HepG2 (cell line): ENCODE data around the gene BHLHA9. TPM values are rescaled to one million over a fixed set of nuclear protein-coding genes. Genes with fewer than 3 reads are reported as not detected.

Experiments used
- ATAC-seq: fragments of 200-7000 bp; cut with Tn5 transposase; 3 replicates; pipeline ENCODE4 v1.9.1; 2020; ENCODE audit warnings: mild to moderate bottlenecking, moderate library complexity
- BruUV-seq: library from RNA; stranded (reverse); fragments of 400-500 nt; replicated peaks from 2 replicates; lab custom pipeline; 2021; lab: Mats Ljungman, UMichigan
- CTCF ChIA-PET: fragments of 300-600 bp; formaldehyde crosslinking; extraction: SDS; loops from one replicate; lab custom pipeline; 2021; ENCODE audit warnings: low total read pairs, inconsistent platforms, low intra/inter-chr PET ratio; lab: Yijun Ruan, JAX
- POLR2A ChIA-PET: fragments of 350-600 bp; sonication (Branson Sonifier 250); formaldehyde crosslinking; loops from one replicate; lab custom pipeline; 2020; ENCODE audit warnings: antibody characterized with exemption, inconsistent platforms; lab: Yijun Ruan, JAX
- DNase-seq: peaks from one replicate; pipeline ENCODE4 v3.0.0-alpha.2; 2015; ENCODE audit warnings: low spot score
- FAIRE-seq: peaks from 3 replicates; lab custom pipeline; 2011; peaks lifted over from hg19 to GRCh38; lab: Jason Lieb, UNC
- H2AFZ ChIP-seq: one replicate; pipeline ENCODE4 v1.6.1; 2011; ENCODE audit warnings: low read length, inconsistent platforms
- H3K27ac ChIP-seq: fragments of 300-600 bp; 3 replicates; pipeline ENCODE4 v1.8.0; 2011; ENCODE audit warnings: mixed run types, mild to moderate bottlenecking, mixed read lengths, low read length, inconsistent platforms; ENCODE audit not compliant: insufficient read depth; ENCODE audit errors: extremely low read length
- H3K27me3 ChIP-seq, 2 experiments: fragments of 200-600 bp in 1 of 2; 2 replicates in 1 of 2; 3 replicates in 1 of 2; pipeline versions ENCODE4 v1.6.0 to v1.8.0; 2011; ENCODE audit warnings: low read length in 2 of 2, mild to moderate bottlenecking in 2 of 2, moderate library complexity in 2 of 2, inconsistent platforms in 1 of 2; ENCODE audit not compliant: insufficient read depth in 2 of 2, control insufficient read depth in 1 of 2
- H3K36me3 ChIP-seq, 2 experiments: fragments of 200-600 bp in 1 of 2; replicated peaks in 1 of 2; 2 replicates in 1 of 2; 3 replicates in 1 of 2; pipeline versions ENCODE4 v1.5.1 to v1.8.0; 2011; ENCODE audit warnings: low read length in 2 of 2, inconsistent platforms in 1 of 2; ENCODE audit not compliant: insufficient read depth in 2 of 2, control insufficient read depth in 1 of 2
- H3K4me1 ChIP-seq: 2 replicates; pipeline ENCODE4 v1.5.1; 2012; ENCODE audit warnings: low read length, inconsistent platforms; ENCODE audit not compliant: insufficient read depth
- H3K4me2 ChIP-seq: 2 replicates; pipeline ENCODE4 v1.6.0; 2011; ENCODE audit warnings: low read depth, low read length, inconsistent platforms
- H3K4me3 ChIP-seq, 3 experiments: fragments of 200-600 bp in 1 of 3; sonication (generic), shearing (Covaris generic) in 1 of 3; replicated peaks in 1 of 3; 2 replicates each; pipeline ENCODE4 v1.5.1; 2011 to 2016; ENCODE audit warnings: low read length in 3 of 3, inconsistent platforms in 2 of 3, low read depth in 2 of 3, mild to moderate bottlenecking in 2 of 3, control low read depth in 1 of 3, mixed read lengths in 1 of 3; ENCODE audit not compliant: insufficient read depth in 1 of 3
- H3K79me2 ChIP-seq: one replicate; pipeline ENCODE4 v1.6.1; 2011; ENCODE audit warnings: low read length, inconsistent platforms; ENCODE audit not compliant: insufficient read depth
- H3K9ac ChIP-seq: 2 replicates; pipeline ENCODE4 v1.6.0; 2011; ENCODE audit warnings: mild to moderate bottlenecking, low read depth, low read length, inconsistent platforms; ENCODE audit not compliant: insufficient read depth
- H3K9me3 ChIP-seq: 2 replicates; pipeline ENCODE4 v1.5.1; 2012; ENCODE audit warnings: mild to moderate bottlenecking, low read length
- H4K20me1 ChIP-seq: 2 replicates; pipeline ENCODE4 v1.6.0; 2011; ENCODE audit warnings: inconsistent platforms, mild to moderate bottlenecking, low read length, moderate library complexity; ENCODE audit not compliant: insufficient read depth
- ERF ChIP-seq: IDR thresholded peaks from 2 replicates; pipeline ENCODE4 v1.6.1; 2018; ENCODE audit warnings: missing biosample characterization, missing genetic modification reagents
- NCOA2 ChIP-seq: sonication (generic); formaldehyde crosslinking; IDR thresholded peaks from 2 replicates; pipeline ENCODE4 v1.8.0; 2022; ENCODE audit warnings: inconsistent platforms
- NR2F6 ChIP-seq, 2 experiments: IDR thresholded peaks; 2 replicates each; pipeline ENCODE4 v1.6.1; 2016; ENCODE audit warnings: antibody characterized with exemption in 1 of 2, mild to moderate bottlenecking in 1 of 2
- PAX8 ChIP-seq: sonication (generic); formaldehyde crosslinking; IDR thresholded peaks from 2 replicates; pipeline ENCODE4 v1.8.0; 2022; ENCODE audit warnings: mild to moderate bottlenecking, missing genetic modification reagents, borderline replicate concordance
- RAD21 ChIP-seq: fragments of 450-650 bp; formaldehyde crosslinking; IDR thresholded peaks from 2 replicates; pipeline ENCODE4 v1.5.0; 2020; ENCODE audit warnings: mild to moderate bottlenecking
- SAFB2 ChIP-seq: sonication (generic); formaldehyde crosslinking; IDR thresholded peaks from 2 replicates; pipeline ENCODE4 v1.5.1; 2020; ENCODE audit warnings: missing genetic modification reagents, low read depth, mild to moderate bottlenecking, borderline replicate concordance
- SOX5 ChIP-seq: IDR thresholded peaks from 2 replicates; pipeline ENCODE4 v1.6.1; 2016; ENCODE audit warnings: borderline replicate concordance
- THYN1 ChIP-seq: sonication (generic); formaldehyde crosslinking; IDR thresholded peaks from 2 replicates; pipeline ENCODE4 v1.8.1; 2023; ENCODE audit warnings: low read depth, mild to moderate bottlenecking, moderate library complexity, missing genetic modification reagents, borderline replicate concordance
- ZNF10 ChIP-seq: sonication (generic); formaldehyde crosslinking; IDR thresholded peaks from 2 replicates; pipeline ENCODE4 v1.4.0; 2020; ENCODE audit warnings: mild to moderate bottlenecking, low read depth, missing genetic modification reagents, borderline replicate concordance
- ZNF616 ChIP-seq: sonication (generic); formaldehyde crosslinking; IDR thresholded peaks from 2 replicates; pipeline ENCODE4 v1.5.0; 2020; ENCODE audit warnings: low read depth, mild to moderate bottlenecking, missing genetic modification reagents
- ZNF747 ChIP-seq: sonication (generic); formaldehyde crosslinking; IDR thresholded peaks from 2 replicates; pipeline ENCODE4 v1.8.1; 2023; ENCODE audit warnings: missing genetic modification reagents, mild to moderate bottlenecking, borderline replicate concordance
- ZNF761 ChIP-seq: sonication (generic); formaldehyde crosslinking; conservative IDR thresholded peaks from 2 replicates; pipeline ENCODE4 v1.4.0; 2020; ENCODE audit warnings: mild to moderate bottlenecking, missing genetic modification reagents
- ZNF792 ChIP-seq: IDR thresholded peaks from 2 replicates; pipeline ENCODE4 v1.6.1; 2016
- WGBS: methylation state at CpG from one replicate; pipeline ENCODE4 v1.1.6; 2017; ENCODE audit warnings: low lambda C conversion rate; 5-methylcytosine and 5-hydroxymethylcytosine counted together
- in situ Hi-C: cut with HindIII; loops from 2 replicates; pipeline ENCODE4 v1.10.0; 2017; ENCODE audit warnings: low pct_unique_long_range_greater_than_20kb; ENCODE audit not compliant: extremely low pct_ligation_motif_present
- intact Hi-C: fragments of 100-400 bp; cut with micrococcal nuclease; formaldehyde crosslinking; loops from one replicate; pipeline ENCODE4 v1.10.0; 2022; ENCODE audit not compliant: unreplicated experiment
- polyA plus RNA-seq, 8 experiments: library from polyadenylated mRNA; depleted of rRNA in 3 of 8; stranded (reverse) in 7 of 8; unstranded in 1 of 8; fragments of >200 nt; fragmentation: Illumina TruSeq in 4 of 8; extraction: Trizol in 4 of 8; gene quantifications; 2 replicates each; pipeline versions ENCODE4 v1.2.1 to v1.2.3, GENCODE V29; 2011 to 2016; ENCODE audit warnings: low read depth in 4 of 8, missing spikeins in 1 of 8, mixed read lengths in 1 of 8; ENCODE audit not compliant: insufficient read depth in 1 of 8
- total RNA-seq, 5 experiments: library from RNA; depleted of rRNA; stranded (reverse); fragments of >200 nt; fragmentation: Illumina TruSeq; extraction: Trizol; gene quantifications; 2 replicates each; pipeline ENCODE4 v1.2.3, GENCODE V29; 2016; ENCODE audit warnings: low read depth in 1 of 5
- TF ChIP-seq, protein P1 (sequence below): IDR thresholded peaks from 2 replicates; pipeline ENCODE4 v1.6.1; 2016; ENCODE audit warnings: missing compliant biosample characterization, missing genetic modification reagents, borderline replicate concordance
- TF ChIP-seq, protein P2 (sequence below): sonication (generic); formaldehyde crosslinking; IDR thresholded peaks from 2 replicates; pipeline ENCODE4 v1.5.1; 2020; ENCODE audit warnings: missing genetic modification reagents, mild to moderate bottlenecking, borderline replicate concordance
- TF ChIP-seq, protein P3 (sequence below): sonication (generic); formaldehyde crosslinking; IDR thresholded peaks from 2 replicates; pipeline ENCODE4 v1.9.0; 2021; ENCODE audit warnings: missing genetic modification reagents, borderline replicate concordance

The BHLHA9 gene
- total and polyA plus RNA-seq, 2 of the 13 experiments (the other 11 are each of a cell fraction or from before 2014, with no cell fraction given) = not detected

DNA sequence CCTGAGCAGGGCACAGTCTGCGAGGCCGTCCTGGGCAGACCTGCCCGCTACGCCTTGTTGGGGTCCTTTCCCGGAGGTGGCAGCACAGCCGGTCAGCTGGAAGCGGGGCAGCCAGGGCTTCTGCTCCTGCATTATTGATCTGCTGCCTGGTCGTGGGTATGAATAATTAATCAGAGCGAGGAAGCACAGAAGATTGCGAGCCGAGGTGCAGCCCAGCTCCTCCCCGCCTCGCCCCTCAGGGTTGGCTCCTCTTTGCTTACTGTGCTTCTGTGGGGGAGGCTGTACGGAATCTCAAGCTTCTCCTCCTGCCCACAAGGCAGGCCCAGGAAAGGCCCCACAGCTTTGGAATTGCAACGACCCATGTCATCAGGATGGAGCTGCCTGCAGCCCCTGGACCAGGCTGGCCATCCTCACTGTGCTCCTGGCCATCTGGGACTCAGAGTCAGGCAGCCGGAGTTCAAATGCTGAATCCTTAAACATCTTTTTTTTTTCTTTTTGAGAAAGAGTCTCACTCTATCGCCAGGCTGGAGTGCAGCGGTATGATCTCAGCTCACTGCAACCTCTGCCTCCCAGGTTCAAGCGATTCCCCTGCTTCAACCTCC is 34.8 kb downstream of the BHLHA9 start:
- CTCF ChIA-PET = no interaction called here
- no peaks in the 10 kb centered on the region for H3K9me3 ChIP-seq
- H3K27me3 ChIP-seq = peaks cover 15 to 70% of the 10 kb centered on the region in 2 experiments
- DNase-seq (no peak), ATAC-seq (no peak), FAIRE-seq (no peak)
- 28% methylated on average over 4 of the region's 19 CpGs for WGBS
- H3K79me2 ChIP-seq = no peaks in the 10 kb centered on the region
- no peak overlapping the region for H3K27ac ChIP-seq
- H3K4me1 ChIP-seq = no peaks in the 10 kb centered on the region
- H3K4me3 ChIP-seq = no peak overlapping the region
- no peak for TF ChIP-seq NR2F6 (IDR thresholded peaks at IDR 0.05)
- no peak for TF ChIP-seq NR2F6 (CRISPR knock-in tag; IDR thresholded peaks at IDR 0.05)
- no peak for TF ChIP-seq ZNF792
- TF ChIP-seq, protein P1, sequence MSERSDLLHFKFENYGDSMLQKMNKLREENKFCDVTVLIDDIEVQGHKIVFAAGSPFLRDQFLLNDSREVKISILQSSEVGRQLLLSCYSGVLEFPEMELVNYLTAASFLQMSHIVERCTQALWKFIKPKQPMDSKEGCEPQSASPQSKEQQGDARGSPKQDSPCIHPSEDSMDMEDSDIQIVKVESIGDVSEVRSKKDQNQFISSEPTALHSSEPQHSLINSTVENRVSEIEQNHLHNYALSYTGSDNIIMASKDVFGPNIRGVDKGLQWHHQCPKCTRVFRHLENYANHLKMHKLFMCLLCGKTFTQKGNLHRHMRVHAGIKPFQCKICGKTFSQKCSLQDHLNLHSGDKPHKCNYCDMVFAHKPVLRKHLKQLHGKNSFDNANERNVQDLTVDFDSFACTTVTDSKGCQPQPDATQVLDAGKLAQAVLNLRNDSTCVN (CRISPR knock-in tag) = no peak
- TF ChIP-seq PAX8 = no peak
- TF ChIP-seq ZNF10 (CRISPR knock-in tag) = no peak
- TF ChIP-seq RAD21 (CRISPR knock-in tag) = no peak
- no peak for TF ChIP-seq SOX5
- no peak for TF ChIP-seq THYN1
- TF ChIP-seq, protein P2, sequence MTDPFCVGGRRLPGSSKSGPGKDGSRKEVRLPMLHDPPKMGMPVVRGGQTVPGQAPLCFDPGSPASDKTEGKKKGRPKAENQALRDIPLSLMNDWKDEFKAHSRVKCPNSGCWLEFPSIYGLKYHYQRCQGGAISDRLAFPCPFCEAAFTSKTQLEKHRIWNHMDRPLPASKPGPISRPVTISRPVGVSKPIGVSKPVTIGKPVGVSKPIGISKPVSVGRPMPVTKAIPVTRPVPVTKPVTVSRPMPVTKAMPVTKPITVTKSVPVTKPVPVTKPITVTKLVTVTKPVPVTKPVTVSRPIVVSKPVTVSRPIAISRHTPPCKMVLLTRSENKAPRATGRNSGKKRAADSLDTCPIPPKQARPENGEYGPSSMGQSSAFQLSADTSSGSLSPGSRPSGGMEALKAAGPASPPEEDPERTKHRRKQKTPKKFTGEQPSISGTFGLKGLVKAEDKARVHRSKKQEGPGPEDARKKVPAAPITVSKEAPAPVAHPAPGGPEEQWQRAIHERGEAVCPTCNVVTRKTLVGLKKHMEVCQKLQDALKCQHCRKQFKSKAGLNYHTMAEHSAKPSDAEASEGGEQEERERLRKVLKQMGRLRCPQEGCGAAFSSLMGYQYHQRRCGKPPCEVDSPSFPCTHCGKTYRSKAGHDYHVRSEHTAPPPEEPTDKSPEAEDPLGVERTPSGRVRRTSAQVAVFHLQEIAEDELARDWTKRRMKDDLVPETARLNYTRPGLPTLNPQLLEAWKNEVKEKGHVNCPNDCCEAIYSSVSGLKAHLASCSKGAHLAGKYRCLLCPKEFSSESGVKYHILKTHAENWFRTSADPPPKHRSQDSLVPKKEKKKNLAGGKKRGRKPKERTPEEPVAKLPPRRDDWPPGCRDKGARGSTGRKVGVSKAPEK (CRISPR knock-in tag) = no peak
- no peak for TF ChIP-seq ZNF616 (CRISPR knock-in tag)
- no peak for TF ChIP-seq ZNF747
- no peak for TF ChIP-seq SAFB2 (CRISPR knock-in tag)
- TF ChIP-seq, protein P3, sequence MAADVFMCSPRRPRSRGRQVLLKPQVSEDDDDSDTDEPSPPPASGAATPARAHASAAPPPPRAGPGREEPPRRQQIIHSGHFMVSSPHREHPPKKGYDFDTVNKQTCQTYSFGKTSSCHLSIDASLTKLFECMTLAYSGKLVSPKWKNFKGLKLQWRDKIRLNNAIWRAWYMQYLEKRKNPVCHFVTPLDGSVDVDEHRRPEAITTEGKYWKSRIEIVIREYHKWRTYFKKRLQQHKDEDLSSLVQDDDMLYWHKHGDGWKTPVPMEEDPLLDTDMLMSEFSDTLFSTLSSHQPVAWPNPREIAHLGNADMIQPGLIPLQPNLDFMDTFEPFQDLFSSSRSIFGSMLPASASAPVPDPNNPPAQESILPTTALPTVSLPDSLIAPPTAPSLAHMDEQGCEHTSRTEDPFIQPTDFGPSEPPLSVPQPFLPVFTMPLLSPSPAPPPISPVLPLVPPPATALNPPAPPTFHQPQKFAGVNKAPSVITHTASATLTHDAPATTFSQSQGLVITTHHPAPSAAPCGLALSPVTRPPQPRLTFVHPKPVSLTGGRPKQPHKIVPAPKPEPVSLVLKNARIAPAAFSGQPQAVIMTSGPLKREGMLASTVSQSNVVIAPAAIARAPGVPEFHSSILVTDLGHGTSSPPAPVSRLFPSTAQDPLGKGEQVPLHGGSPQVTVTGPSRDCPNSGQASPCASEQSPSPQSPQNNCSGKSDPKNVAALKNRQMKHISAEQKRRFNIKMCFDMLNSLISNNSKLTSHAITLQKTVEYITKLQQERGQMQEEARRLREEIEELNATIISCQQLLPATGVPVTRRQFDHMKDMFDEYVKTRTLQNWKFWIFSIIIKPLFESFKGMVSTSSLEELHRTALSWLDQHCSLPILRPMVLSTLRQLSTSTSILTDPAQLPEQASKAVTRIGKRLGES (CRISPR knock-in tag) = no peak
- no peak for TF ChIP-seq ZNF761
- no peak for TF ChIP-seq NCOA2 (CRISPR knock-in tag)
- TF ChIP-seq ERF (CRISPR knock-in tag) = no peak
- H2AFZ ChIP-seq = no peak overlapping the region
- H3K9ac ChIP-seq = no peak overlapping the region
- intact Hi-C loops = no loop called here
- H3K4me2 ChIP-seq = no peak overlapping the region
- H4K20me1 ChIP-seq = no peaks in the 10 kb centered on the region
- in situ Hi-C loops = no loop called here
- H3K36me3 ChIP-seq = no peaks in the 10 kb centered on the region
- POLR2A ChIA-PET = no interaction called here
- no TSS peak for BruUV-seq
